Measurements from ENCODE around the gene ABCC1. TPM values are rescaled to one million over a fixed set of nuclear protein-coding genes. Genes with fewer than 3 reads are reported as not detected.

ABCC1 gene
- total RNA-seq, 1 donor from 2014 or later: 47.9 TPM

GRCh38 chr16:15971440-15971815 is 22.0 kb downstream of the ABCC1 start:
- H3K4me3 Mint-ChIP-seq (ENCODE audit: unreplicated experiment): no peak overlapping the region
- no peaks in the 10 kb centered on the region for H3K27me3 Mint-ChIP-seq (ENCODE audit: low read depth)
- peaks cover 5% of the 10 kb centered on the region for H3K9me3 Mint-ChIP-seq (ENCODE audit: low read depth)
- DNase-seq (ENCODE audit: low spot score): no peak
- TF ChIP-seq, protein P1, sequence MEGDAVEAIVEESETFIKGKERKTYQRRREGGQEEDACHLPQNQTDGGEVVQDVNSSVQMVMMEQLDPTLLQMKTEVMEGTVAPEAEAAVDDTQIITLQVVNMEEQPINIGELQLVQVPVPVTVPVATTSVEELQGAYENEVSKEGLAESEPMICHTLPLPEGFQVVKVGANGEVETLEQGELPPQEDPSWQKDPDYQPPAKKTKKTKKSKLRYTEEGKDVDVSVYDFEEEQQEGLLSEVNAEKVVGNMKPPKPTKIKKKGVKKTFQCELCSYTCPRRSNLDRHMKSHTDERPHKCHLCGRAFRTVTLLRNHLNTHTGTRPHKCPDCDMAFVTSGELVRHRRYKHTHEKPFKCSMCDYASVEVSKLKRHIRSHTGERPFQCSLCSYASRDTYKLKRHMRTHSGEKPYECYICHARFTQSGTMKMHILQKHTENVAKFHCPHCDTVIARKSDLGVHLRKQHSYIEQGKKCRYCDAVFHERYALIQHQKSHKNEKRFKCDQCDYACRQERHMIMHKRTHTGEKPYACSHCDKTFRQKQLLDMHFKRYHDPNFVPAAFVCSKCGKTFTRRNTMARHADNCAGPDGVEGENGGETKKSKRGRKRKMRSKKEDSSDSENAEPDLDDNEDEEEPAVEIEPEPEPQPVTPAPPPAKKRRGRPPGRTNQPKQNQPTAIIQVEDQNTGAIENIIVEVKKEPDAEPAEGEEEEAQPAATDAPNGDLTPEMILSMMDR (IDR thresholded peaks at IDR 0.05): no peak
- peaks cover 63% of the 10 kb centered on the region for H3K4me1 Mint-ChIP-seq (ENCODE audit: low read depth)
- peaks cover 3% of the 10 kb centered on the region for H3K36me3 Mint-ChIP-seq (ENCODE audit: low read depth)
- H3K27ac Mint-ChIP-seq (ENCODE audit: unreplicated experiment): peak overlapping the region; percentile 85

DNA sequence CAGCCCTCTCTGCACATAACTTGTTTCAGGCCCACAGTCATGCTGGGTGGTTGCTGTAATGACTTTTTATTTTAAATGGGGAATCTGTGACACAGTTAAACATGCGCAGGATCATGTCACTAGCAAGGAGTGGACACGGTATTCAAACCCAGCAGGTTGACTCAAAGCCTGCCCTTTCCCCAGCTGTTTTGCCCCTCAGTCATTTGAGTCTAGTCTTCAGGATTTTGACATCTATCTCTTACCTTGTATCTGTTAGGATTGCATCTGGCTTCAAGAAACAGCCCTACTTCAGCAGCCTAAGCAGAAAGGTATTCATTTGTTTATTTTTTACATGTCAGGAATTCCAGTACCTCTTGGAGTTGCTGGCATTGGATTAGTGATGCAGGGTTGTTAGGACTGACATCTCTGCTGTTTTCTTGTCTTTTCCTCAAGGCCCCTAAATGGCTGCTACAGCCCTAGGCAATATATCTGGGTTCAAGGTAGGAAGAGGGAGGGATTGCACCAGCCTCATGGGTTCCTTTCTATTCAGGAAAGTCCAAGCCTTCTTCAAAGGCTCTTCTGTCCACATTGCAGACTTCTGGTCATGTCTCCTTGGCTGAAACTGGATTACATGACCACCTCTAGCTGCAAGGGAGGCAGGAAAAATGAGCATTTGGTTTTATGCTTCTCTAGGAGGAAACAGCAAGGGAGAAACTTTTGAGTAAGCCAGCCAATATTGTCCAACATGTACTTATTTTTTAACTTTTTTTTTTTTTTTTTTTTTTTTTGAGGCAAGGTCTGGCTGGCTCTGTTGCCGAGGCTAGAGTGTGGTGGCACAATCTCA is 22.8 kb downstream of the ABCC1 start:
- Mint-ChIP-seq H3K9me3 (ENCODE audit: low read depth) (peaks cover 5% of the 10 kb centered on the region), H3K4me1 (ENCODE audit: low read depth) (peaks cover 62% of the 10 kb centered on the region), H3K27me3 (ENCODE audit: low read depth) (no peaks in the 10 kb centered on the region), H3K27ac (ENCODE audit: unreplicated experiment) (peak overlapping the region; percentile 85), H3K4me3 (ENCODE audit: unreplicated experiment) (no peak overlapping the region), H3K36me3 (ENCODE audit: low read depth) (peaks cover 5% of the 10 kb centered on the region)
- TF ChIP-seq, protein P1 (IDR thresholded peaks at IDR 0.05): no peak
- no peak for DNase-seq (ENCODE audit: low spot score)

GRCh38 chr16:15973421-15973820 is 24.0 kb downstream of the ABCC1 start:
- peaks cover 6% of the 10 kb centered on the region for H3K9me3 Mint-ChIP-seq (ENCODE audit: low read depth)
- H3K27me3 Mint-ChIP-seq (ENCODE audit: low read depth): no peaks in the 10 kb centered on the region
- TF ChIP-seq, protein P1 (IDR thresholded peaks at IDR 0.05): no peak
- peaks cover 67% of the 10 kb centered on the region for H3K4me1 Mint-ChIP-seq (ENCODE audit: low read depth)
- no peak overlapping the region for H3K4me3 Mint-ChIP-seq (ENCODE audit: unreplicated experiment)
- no peak for DNase-seq (ENCODE audit: low spot score)
- H3K27ac Mint-ChIP-seq (ENCODE audit: unreplicated experiment): peak overlapping the region; percentile 14
- peaks cover 7% of the 10 kb centered on the region for H3K36me3 Mint-ChIP-seq (ENCODE audit: low read depth)

- TF ChIP-seq, protein P1 (IDR thresholded peaks at IDR 0.05): no peak
- peaks cover 7% of the 10 kb centered on the region for H3K9me3 Mint-ChIP-seq (ENCODE audit: low read depth)
- peaks cover 71% of the 10 kb centered on the region for H3K4me1 Mint-ChIP-seq (ENCODE audit: low read depth)
- no peaks in the 10 kb centered on the region for H3K27me3 Mint-ChIP-seq (ENCODE audit: low read depth)
- DNase-seq (ENCODE audit: low spot score): no peak
- peaks cover 7% of the 10 kb centered on the region for H3K36me3 Mint-ChIP-seq (ENCODE audit: low read depth)
- H3K27ac Mint-ChIP-seq (ENCODE audit: unreplicated experiment): no peak overlapping the region
- H3K4me3 Mint-ChIP-seq (ENCODE audit: unreplicated experiment): no peak overlapping the region
These were observed 24.6 kb downstream of the ABCC1 start for GRCh38 chr16:15974057-15974456.

DNA sequence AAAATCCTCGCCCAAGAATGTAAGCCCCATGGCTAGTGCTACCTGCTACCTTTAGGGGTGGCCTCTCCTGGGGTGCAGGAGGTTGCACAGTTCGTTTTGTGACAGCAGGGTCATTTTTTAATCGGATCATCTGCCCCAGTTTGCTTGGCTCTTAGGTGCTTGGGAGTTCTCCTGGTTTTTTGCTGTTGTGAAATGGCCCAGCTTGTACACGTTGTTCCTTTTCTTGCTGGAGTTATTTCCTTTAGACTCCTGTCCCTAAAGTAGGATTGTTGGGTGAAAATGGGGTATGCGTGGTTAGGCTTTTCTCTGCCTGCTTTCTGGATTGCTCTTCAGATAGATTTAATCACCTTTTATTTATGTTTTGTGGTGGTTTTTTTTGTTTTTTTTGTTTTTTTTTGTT is 25.8 kb downstream of the ABCC1 start:
- no peak for DNase-seq (ENCODE audit: low spot score)
- peak overlapping the region; percentile 33 for H3K27ac Mint-ChIP-seq (ENCODE audit: unreplicated experiment)
- peaks cover 82% of the 10 kb centered on the region for H3K4me1 Mint-ChIP-seq (ENCODE audit: low read depth)
- no peak overlapping the region for H3K4me3 Mint-ChIP-seq (ENCODE audit: unreplicated experiment)
- peaks cover 7% of the 10 kb centered on the region for H3K36me3 Mint-ChIP-seq (ENCODE audit: low read depth)
- no peaks in the 10 kb centered on the region for H3K27me3 Mint-ChIP-seq (ENCODE audit: low read depth)
- TF ChIP-seq, protein P1 (IDR thresholded peaks at IDR 0.05): no peak
- peaks cover 14% of the 10 kb centered on the region for H3K9me3 Mint-ChIP-seq (ENCODE audit: low read depth)

Data from chondrocyte (in vitro differentiated cells).